Measurements from ENCODE around the gene RBM25.

- TF ChIP-seq POLR2A (IDR thresholded peaks at IDR 0.05; ENCODE audit: low read depth, low read length), result no peak
- no peak for TF ChIP-seq POLR2AphosphoS5 (IDR thresholded peaks at IDR 0.05; ENCODE audit: low read depth, low read length)
- no peak for TF ChIP-seq TAF1 (IDR thresholded peaks at IDR 0.05; ENCODE audit: low read depth, low read length)
- TF ChIP-seq SPI1 (IDR thresholded peaks at IDR 0.05; ENCODE audit: low read depth, low read length), result no peak
- TF ChIP-seq POU2F2 (IDR thresholded peaks at IDR 0.05; ENCODE audit: low read depth, low read length), result no peak
- no peak for TF ChIP-seq PAX5 (IDR thresholded peaks at IDR 0.05; ENCODE audit: insufficient read depth, low read length, severe bottlenecking)
Observed at GRCh38 chr14:73058922-73059673, 764 bp downstream of the RBM25 start.

Measured in GM12891 (cell line).